ENCODE data around the gene PALM3. TPM values are rescaled to one million over a fixed set of nuclear protein-coding genes. Genes with fewer than 3 reads are reported as not detected.

Gene PALM3
- total RNA-seq, 1 experiment from 2014 or later, result 3.3 TPM

DNA sequence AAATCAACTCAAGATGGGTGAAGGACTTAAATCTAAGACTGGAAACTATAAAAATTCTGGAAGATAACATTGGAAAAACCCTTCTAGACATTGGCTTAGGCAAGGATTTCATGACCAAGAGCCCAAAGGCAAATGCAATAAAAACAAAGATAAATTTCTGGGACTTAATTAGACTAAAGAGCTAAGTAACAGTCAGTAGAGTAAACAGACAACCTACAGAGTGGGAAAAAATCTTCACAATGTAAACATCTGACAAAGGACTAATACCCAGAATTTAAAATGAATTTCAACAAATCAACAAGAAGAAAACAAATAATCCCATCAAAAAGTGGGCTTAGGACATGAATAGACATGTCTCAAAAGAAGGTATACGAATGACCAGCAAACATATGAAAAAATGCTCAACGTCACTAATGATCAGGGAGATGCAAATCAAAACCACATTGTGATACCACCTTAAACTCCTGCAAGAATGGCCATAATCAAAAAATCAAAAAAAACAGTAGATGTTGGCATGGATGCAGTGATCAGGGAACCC lies 49.4 kb downstream of the PALM3 start:
- RAD21 ChIA-PET (ENCODE audit: low non-redundant PET in 1 of 2, low total read pairs in 2 of 2, uncharacterized antibody in 2 of 2, unreplicated experiment in 2 of 2), result no interaction called here
- no peaks in the 10 kb centered on the region for H3K79me2 ChIP-seq (ENCODE audit: insufficient read depth, low read length)
- H2AFZ ChIP-seq (ENCODE audit: low read depth, low read length, poor library complexity, severe bottlenecking), result no peak overlapping the region
- no peak for DNase-seq (ENCODE audit: low read depth, low spot score)
- no peak overlapping the region for H3K4me3 ChIP-seq (replicated peaks in 1 of 2; ENCODE audit: low read depth in 1 of 2, low read length in 2 of 2)
- CTCF ChIA-PET, result no interaction called here
- H3K4me2 ChIP-seq (ENCODE audit: low read length), result no peak overlapping the region
- no TSS peak for BruUV-seq (replicated peaks)
- TF ChIP-seq, protein P1, sequence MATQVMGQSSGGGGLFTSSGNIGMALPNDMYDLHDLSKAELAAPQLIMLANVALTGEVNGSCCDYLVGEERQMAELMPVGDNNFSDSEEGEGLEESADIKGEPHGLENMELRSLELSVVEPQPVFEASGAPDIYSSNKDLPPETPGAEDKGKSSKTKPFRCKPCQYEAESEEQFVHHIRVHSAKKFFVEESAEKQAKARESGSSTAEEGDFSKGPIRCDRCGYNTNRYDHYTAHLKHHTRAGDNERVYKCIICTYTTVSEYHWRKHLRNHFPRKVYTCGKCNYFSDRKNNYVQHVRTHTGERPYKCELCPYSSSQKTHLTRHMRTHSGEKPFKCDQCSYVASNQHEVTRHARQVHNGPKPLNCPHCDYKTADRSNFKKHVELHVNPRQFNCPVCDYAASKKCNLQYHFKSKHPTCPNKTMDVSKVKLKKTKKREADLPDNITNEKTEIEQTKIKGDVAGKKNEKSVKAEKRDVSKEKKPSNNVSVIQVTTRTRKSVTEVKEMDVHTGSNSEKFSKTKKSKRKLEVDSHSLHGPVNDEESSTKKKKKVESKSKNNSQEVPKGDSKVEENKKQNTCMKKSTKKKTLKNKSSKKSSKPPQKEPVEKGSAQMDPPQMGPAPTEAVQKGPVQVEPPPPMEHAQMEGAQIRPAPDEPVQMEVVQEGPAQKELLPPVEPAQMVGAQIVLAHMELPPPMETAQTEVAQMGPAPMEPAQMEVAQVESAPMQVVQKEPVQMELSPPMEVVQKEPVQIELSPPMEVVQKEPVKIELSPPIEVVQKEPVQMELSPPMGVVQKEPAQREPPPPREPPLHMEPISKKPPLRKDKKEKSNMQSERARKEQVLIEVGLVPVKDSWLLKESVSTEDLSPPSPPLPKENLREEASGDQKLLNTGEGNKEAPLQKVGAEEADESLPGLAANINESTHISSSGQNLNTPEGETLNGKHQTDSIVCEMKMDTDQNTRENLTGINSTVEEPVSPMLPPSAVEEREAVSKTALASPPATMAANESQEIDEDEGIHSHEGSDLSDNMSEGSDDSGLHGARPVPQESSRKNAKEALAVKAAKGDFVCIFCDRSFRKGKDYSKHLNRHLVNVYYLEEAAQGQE (IDR thresholded peaks at IDR 0.05; ENCODE audit: low read depth), result no peak
- TF ChIP-seq ZBTB33 (IDR thresholded peaks at IDR 0.05; ENCODE audit: extremely low read depth, insufficient replicate concordance, low read length), result no peak
- no peaks in the 10 kb centered on the region for H4K20me1 ChIP-seq (ENCODE audit: insufficient read depth)
- ATAC-seq, result no peak
- no peaks in the 10 kb centered on the region for H3K36me3 ChIP-seq (ENCODE audit: control insufficient read depth in 1 of 2, insufficient read depth in 2 of 2, low read length in 2 of 2)
- H3K27me3 ChIP-seq (ENCODE audit: insufficient read depth, low read length), result no peaks in the 10 kb centered on the region
- no peak overlapping the region for H3K9ac ChIP-seq (ENCODE audit: low read length)
- no peaks in the 10 kb centered on the region for H3K9me2 ChIP-seq (ENCODE audit: insufficient read depth)
- POLR2A ChIA-PET, result no interaction called here
- H3K4me1 ChIP-seq (ENCODE audit: control insufficient read depth in 1 of 2, insufficient read depth in 2 of 2, low read length in 2 of 2), result peaks cover 0 to 5% of the 10 kb centered on the region in 2 experiments; a peak in 1 of 4 replicates
- no peaks in the 10 kb centered on the region for H3K9me3 ChIP-seq (ENCODE audit: control insufficient read depth in 1 of 2, insufficient read depth in 1 of 2, low read depth in 1 of 2, low read length in 2 of 2)
- intact Hi-C loops (cut with micrococcal nuclease), result no loop called here
- H3K27ac ChIP-seq (ENCODE audit: low read depth, low read length), result no peak overlapping the region

All from HCT116 (cell line).